Peyer's patch (tissue), 4 donors: ENCODE results near the gene ATP13A2. TPM values are rescaled to one million over a fixed set of nuclear protein-coding genes. Genes with fewer than 3 reads are reported as not detected.
"Not testable (repeated sequence)": the region's sequence is repeated elsewhere in the genome, so short reads cannot be mapped to it uniquely, and the experiment has no call there.

Source experiments
- DNase-seq, 3 donors: peaks; one replicate each; pipeline ENCODE4 v3.0.0-alpha.2; 2017 to 2019
- H3K27ac ChIP-seq, 4 donors: fragments of 200-600 bp; sonication (generic); one replicate each; pipeline ENCODE4 v1.5.1; 2016 to 2019
- H3K27me3 ChIP-seq, 2 donors: fragments of 200-600 bp; sonication (generic); one replicate each; pipeline ENCODE4 v1.5.1; 2019
- H3K36me3 ChIP-seq, 3 donors: fragments of 200-600 bp; sonication (generic); one replicate each; pipeline ENCODE4 v1.5.1; 2016 to 2019
- H3K4me1 ChIP-seq, 4 donors: fragments of 200-600 bp; sonication (generic); one replicate each; pipeline ENCODE4 v1.5.1; 2016 to 2019
- H3K4me3 ChIP-seq, 4 donors: fragments of 200-600 bp; sonication (generic); 1 replicate in 3 of 4; 2 replicates in 1 of 4; pipeline ENCODE4 v1.5.1; 2016 to 2019; ENCODE audit warnings: mild to moderate bottlenecking in 1 of 4
- H3K9me3 ChIP-seq, 4 donors: fragments of 200-600 bp; sonication (generic); one replicate each; pipeline ENCODE4 v1.5.1; 2016 to 2019; ENCODE audit warnings: mild to moderate bottlenecking in 1 of 4
- POLR2A ChIP-seq, 2 donors: fragments of 450-650 bp; IDR thresholded peaks; one replicate each; pipeline ENCODE4 v1.5.1; 2017; ENCODE audit warnings: antibody characterized with exemption in 2 of 2, mild to moderate bottlenecking in 2 of 2, moderate library complexity in 2 of 2
- total RNA-seq, 4 donors: library from RNA; depleted of rRNA; stranded (reverse); fragments of >200 nt; gene quantifications; one replicate each; pipeline ENCODE4 v1.1.0, GENCODE V29; 2016
- TF ChIP-seq, protein P1 (sequence below), 6 experiments: fragments of 450-650 bp in 4 of 6; fragments of 200-600 bp in 2 of 6; sonication (generic) in 1 of 6; IDR thresholded peaks; one replicate each; pipeline ENCODE4 v1.5.1; 2017 to 2019; ENCODE audit warnings: antibody characterized with exemption in 6 of 6, mild to moderate bottlenecking in 3 of 6, moderate library complexity in 1 of 6

Gene ATP13A2
- total RNA-seq, 4 donors from 2014 or later = 20.6 to 58.0 (median 44.5) TPM

DNA sequence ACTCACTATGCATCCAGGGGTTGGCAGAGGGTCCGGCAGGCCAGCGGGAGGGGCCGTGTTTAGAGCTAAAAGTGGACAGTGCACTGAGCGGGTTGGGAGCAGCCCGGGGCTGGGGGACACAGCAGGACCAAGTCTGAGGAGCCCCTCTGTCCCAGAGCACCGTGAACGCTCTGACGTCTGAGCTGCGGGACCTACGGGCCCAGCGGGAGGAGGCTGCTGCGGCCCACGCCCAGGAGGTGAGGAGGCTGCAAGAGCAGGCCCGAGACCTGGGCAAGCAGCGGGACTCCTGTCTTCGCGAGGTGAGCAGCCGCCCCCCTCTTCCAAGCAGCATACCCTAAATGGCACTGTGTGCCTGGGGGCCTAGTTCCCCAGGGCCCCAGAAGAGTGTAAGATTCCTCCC, 57.1 kb downstream of the ATP13A2 start:
- no peaks in the 10 kb centered on the region for H3K9me3 ChIP-seq
- TF ChIP-seq POLR2A (IDR thresholded peaks at IDR 0.05) = no peak
- TF ChIP-seq, protein P1, sequence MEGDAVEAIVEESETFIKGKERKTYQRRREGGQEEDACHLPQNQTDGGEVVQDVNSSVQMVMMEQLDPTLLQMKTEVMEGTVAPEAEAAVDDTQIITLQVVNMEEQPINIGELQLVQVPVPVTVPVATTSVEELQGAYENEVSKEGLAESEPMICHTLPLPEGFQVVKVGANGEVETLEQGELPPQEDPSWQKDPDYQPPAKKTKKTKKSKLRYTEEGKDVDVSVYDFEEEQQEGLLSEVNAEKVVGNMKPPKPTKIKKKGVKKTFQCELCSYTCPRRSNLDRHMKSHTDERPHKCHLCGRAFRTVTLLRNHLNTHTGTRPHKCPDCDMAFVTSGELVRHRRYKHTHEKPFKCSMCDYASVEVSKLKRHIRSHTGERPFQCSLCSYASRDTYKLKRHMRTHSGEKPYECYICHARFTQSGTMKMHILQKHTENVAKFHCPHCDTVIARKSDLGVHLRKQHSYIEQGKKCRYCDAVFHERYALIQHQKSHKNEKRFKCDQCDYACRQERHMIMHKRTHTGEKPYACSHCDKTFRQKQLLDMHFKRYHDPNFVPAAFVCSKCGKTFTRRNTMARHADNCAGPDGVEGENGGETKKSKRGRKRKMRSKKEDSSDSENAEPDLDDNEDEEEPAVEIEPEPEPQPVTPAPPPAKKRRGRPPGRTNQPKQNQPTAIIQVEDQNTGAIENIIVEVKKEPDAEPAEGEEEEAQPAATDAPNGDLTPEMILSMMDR (IDR thresholded peaks at IDR 0.05) = no peak

DNA sequence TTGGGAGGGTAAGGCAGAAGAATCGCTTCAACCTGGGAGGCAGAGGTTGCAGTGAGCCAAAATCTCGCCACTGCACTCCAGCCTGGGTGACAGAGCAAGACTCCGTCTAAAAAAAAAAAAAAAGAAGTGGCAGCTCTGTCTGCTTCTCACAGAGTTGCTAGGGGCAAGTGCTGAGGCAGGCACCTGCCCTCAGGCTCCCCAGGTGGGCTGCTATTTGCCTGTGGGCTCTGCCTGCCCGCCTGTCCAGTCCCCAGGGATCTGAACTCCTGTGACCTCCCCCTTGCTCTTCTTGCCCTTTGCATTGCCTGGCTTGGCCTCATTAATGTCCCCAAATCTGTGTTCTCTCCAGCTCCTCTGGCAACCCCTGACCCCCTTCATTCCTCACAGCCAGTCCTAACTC, 59.4 kb downstream of the ATP13A2 start:
- H3K9me3 ChIP-seq, H3K27ac ChIP-seq, H3K4me1 ChIP-seq, H3K27me3 ChIP-seq, H3K4me3 ChIP-seq, DNase-seq: not testable (repeated sequence)
- peaks cover 0 to 14% (median 0%) of the 10 kb centered on the region in 3 donors for H3K36me3 ChIP-seq

More for the DNA sequence above, 57.1 kb downstream of the ATP13A2 start:
- Histone ChIP-seq H3K36me3 (peaks cover 0 to 14% (median 0%) of the 10 kb centered on the region in 3 donors), H3K4me3 (no peak overlapping the region), H3K4me1 (no peaks in the 10 kb centered on the region), H3K27me3 (no peaks in the 10 kb centered on the region), H3K27ac (no peak overlapping the region)
- DNase-seq = no peak

- DNase-seq, H3K4me1 ChIP-seq, H3K9me3 ChIP-seq, H3K27me3 ChIP-seq, H3K4me3 ChIP-seq: not testable (repeated sequence)
- Histone ChIP-seq H3K27ac (peak overlapping the region in 1 of 4 donors; percentile 74), H3K36me3 (peaks cover 0 to 13% (median 0%) of the 10 kb centered on the region in 3 donors)
Observed at GRCh38 chr1:16949026-16949425, 62.7 kb downstream of the ATP13A2 start.

- not testable (repeated sequence) for H3K4me1 ChIP-seq, H3K27me3 ChIP-seq, H3K9me3 ChIP-seq, H3K4me3 ChIP-seq
- H3K27ac ChIP-seq = peak overlapping the region in 1 of 4 donors; percentile 74
- peaks cover 0 to 13% (median 0%) of the 10 kb centered on the region in 3 donors for H3K36me3 ChIP-seq
- peak in 1 of 3 donors; percentile 68 for DNase-seq
Observed at GRCh38 chr1:16948282-16948891, 63.3 kb downstream of the ATP13A2 start.

- Histone ChIP-seq H3K4me3 (no peak overlapping the region), H3K4me1 (peaks cover 0 to 4% (median 0%) of the 10 kb centered on the region in 4 donors), H3K36me3 (peaks cover 0 to 13% (median 0%) of the 10 kb centered on the region in 3 donors), H3K27me3 (no peaks in the 10 kb centered on the region), H3K9me3 (no peaks in the 10 kb centered on the region), H3K27ac (no peak overlapping the region)
- TF ChIP-seq, protein P1 (IDR thresholded peaks at IDR 0.05) = no peak
- no peak for TF ChIP-seq POLR2A (IDR thresholded peaks at IDR 0.05)
- DNase-seq = no peak
Observed at GRCh38 chr1:16946646-16947045, 65.1 kb downstream of the ATP13A2 start.

DNA sequence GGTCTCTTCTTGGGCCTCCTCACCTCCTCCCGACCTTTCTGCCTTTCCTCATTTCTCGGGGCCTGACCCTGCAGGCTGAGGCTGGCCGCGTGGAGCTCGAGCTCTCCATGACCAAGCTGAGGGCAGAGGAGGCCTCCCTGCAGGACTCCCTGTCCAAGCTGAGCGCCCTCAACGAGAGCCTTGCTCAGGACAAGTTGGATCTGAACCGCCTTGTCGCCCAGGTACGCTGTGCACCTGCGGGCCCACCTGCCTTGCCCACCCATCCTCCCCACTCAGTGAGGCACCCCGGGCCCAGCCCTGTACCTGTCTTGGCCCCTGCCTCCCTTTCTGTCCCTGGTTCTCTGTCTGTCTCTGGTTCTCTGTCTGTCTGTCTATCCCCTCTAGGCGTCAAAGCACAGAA, 65.5 kb downstream of the ATP13A2 start:
- H3K4me3 ChIP-seq, DNase-seq, H3K9me3 ChIP-seq, H3K27ac ChIP-seq, H3K4me1 ChIP-seq, H3K27me3 ChIP-seq: not testable (repeated sequence)
- peaks cover 0 to 13% (median 0%) of the 10 kb centered on the region in 3 donors for H3K36me3 ChIP-seq

- H3K4me3 ChIP-seq, H3K4me1 ChIP-seq, H3K27ac ChIP-seq, DNase-seq, H3K9me3 ChIP-seq, H3K27me3 ChIP-seq: not testable (repeated sequence)
- H3K36me3 ChIP-seq = peaks cover 0 to 16% (median 0%) of the 10 kb centered on the region in 3 donors
Observed at GRCh38 chr1:16945512-16945911, 66.2 kb downstream of the ATP13A2 start.

GRCh38 chr1:16944038-16944437, 67.7 kb downstream of the ATP13A2 start:
- peaks cover 0 to 4% (median 0%) of the 10 kb centered on the region in 4 donors for H3K4me1 ChIP-seq
- H3K27me3 ChIP-seq = no peaks in the 10 kb centered on the region
- no peak for DNase-seq
- no peak overlapping the region for H3K27ac ChIP-seq
- no peaks in the 10 kb centered on the region for H3K9me3 ChIP-seq
- H3K4me3 ChIP-seq = no peak overlapping the region
- peaks cover 0 to 25% (median 0%) of the 10 kb centered on the region in 3 donors for H3K36me3 ChIP-seq
- no peak for TF ChIP-seq POLR2A (IDR thresholded peaks at IDR 0.05)
- TF ChIP-seq, protein P1 (IDR thresholded peaks at IDR 0.05) = no peak

- H3K27ac ChIP-seq, H3K9me3 ChIP-seq, H3K4me3 ChIP-seq, H3K27me3 ChIP-seq, H3K4me1 ChIP-seq, DNase-seq: not testable (repeated sequence)
- peaks cover 0 to 12% (median 0%) of the 10 kb centered on the region in 3 donors for H3K36me3 ChIP-seq
Observed at GRCh38 chr1:16939386-16940180, 72.1 kb downstream of the ATP13A2 start.
